HG02840 (cell line): ENCODE measurements around the gene LRRC1.

ENCODE experiments used
- ATAC-seq: cut with Tn5 transposase; IDR thresholded peaks from one replicate; pipeline ENCODE4 v1.9.1; 2021; ENCODE audit warnings: mild to moderate bottlenecking, moderate library complexity, moderate number of reproducible peaks; ENCODE audit not compliant: unreplicated experiment, low FRiP score

Gene LRRC1

GRCh38 chr6:53813096-53813495 is 18.3 kb downstream of the LRRC1 start:
- ATAC-seq, result no peak

DNA sequence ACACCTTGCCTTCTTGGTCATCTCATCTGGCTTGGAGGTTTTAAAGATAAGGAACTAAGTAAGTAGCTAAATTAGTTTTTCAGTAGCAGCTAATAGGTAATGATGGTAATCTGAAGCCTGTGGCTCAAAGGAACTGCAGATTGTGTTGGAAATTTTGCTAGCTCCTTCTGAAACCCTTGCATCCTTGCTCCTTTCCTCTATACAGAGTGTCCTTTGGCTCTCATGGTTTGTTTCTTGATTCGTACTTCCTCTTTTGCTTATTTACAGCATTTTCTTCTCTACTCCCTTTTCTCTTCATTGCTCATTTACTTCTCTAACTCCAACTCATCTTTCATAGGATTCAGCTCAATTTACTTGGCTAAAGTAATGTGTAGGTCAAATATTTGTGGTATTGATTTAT is 19.0 kb downstream of the LRRC1 start:
- no peak for ATAC-seq

- no peak for ATAC-seq
Measured at GRCh38 chr6:53814353-53814752, 19.5 kb downstream of the LRRC1 start.

DNA sequence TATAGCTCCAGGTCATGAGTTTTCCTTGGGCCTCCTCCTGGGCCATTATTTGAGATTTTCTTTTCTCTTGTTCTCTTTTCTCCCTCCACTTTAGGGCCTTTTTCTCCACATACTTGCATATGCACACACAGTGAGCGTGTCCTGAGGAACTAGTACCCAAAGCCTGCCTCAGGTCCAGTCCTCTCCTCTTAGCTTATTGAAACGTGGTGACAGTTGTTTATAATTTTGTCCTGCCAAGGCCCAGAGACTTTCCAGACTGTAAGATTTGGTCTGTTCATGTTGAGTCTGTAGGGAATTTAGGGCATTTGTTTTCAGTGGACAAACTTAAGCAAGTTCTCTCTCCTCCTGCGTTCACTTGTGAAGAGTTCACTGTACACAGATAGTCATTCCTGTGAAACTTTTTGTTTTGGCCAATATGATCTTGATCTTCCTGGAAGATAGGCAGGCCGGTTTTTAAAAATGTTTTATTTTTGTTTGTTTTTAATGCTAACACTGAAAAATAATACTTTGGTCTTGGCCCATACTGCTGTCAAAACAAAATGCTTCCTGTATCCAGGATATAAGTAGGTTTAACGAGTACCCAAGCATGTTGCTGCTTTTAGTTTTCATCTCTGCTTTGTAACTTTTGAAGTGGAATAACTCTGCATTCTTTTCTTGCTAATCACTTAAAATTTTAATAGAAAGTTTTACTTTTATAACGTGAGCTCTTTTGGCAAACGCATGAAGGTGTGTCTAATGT is 20.7 kb downstream of the LRRC1 start:
- ATAC-seq, result no peak

DNA sequence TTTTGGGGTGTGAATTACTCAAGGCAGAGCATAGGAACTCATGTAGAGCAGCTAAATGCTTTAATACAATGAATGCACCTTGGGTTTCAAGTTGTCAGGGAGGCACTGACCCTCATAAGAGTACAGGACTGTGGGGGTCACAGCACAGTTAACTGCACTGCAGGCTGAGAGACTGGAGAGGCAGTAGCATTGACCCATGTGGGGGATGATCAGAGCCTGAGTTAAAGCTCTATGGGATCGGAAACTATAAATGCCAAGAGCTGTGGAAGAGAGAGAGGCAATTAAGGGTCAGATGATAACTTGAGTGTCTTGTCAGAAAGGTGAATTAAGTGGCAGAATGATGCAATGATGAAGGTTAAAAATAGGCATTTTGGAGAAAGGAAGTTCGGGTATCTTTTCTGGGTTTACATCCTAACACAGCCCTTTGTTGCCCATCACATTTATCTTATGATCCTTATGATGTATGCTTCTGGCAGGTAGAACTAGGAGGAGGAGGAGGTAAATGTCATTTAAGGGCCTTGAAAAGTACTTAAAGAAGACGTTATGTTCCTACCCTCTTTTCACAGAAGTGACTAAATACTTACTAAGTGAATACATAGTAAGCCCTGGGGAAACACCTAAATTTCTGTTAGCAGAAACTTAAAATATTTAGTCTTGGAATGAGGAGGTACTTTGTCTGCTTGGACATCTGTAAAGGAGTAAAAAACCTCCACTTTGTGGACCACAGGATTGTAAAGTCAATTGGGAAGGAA is 24.2 kb downstream of the LRRC1 start:
- ATAC-seq, result no peak

DNA sequence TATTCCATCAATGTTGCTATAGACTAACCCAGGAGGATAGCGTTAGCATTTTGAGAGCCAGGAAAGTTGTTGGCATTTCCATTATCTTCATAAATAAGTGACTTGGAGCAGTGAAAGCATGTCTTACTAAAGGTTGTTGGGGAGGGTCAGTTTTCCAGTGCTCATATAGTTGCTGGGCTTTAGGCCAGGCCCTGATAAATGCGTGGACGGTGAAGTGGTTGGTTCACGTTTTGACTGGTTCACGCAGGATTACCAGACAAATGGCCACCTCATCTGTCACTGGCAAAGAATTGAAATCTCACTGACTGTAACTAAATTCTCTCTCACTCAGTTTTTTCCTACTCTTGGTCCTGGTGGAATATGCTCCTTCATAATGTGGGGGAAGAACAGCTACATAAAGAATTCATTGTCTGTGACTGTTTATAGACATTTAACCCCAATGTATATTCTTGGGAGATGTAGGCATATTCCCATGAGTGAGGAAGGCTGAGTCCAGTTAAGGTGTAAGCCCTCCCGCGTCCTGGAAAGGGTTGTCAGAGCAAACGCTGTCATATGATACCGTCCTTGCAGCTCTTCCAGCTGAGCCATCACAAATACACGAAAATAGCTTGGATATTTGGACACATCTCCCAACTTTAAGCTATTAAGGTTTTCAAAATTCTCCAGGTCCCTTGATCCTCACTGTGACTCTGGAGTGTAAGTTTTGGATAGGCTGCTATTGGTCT is 27.8 kb downstream of the LRRC1 start:
- no peak for ATAC-seq

GRCh38 chr6:53824714-53825113 is 29.9 kb downstream of the LRRC1 start:
- ATAC-seq, result no peak

DNA sequence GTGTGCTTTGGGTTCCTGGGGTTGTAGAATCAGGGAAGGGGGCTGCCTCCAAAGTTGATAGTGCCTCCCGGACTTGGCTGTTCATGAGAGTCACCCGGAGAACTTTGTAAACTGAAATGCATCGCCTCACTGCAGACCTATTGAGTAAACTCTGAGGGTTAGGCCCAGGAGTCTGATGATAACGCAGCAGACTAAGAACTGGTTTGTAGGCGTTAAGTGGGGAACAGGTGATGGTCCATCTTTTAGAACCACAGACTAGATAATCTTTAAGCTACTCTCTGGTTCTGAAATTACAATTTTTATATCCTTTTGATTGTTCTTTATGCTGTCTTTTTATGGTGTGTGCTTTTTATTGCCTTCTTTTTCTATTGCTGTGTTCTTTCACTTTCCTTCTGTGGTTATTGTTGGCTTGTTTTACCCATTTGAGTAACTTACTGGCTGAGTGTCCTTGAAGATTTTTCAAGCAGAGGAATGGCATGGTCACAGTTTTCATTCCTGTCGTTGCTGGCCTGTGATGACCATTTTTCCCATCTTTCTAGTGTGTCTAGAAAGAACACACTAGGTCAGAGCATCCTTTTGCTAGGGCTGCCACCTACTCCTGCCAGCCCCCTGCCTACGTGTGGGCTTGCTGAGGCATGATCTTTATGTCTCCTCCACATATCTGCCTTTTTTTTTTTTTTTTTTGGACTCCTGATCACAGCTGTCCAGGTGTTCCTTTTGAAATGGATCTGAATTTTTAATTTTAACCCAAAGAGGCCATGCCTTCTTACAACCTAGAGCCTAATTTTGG is 30.9 kb downstream of the LRRC1 start:
- no peak for ATAC-seq

- no peak for ATAC-seq
Measured at GRCh38 chr6:53827531-53827930, 32.7 kb downstream of the LRRC1 start.

GRCh38 chr6:53828215-53828614 is 33.4 kb downstream of the LRRC1 start:
- no peak for ATAC-seq

DNA sequence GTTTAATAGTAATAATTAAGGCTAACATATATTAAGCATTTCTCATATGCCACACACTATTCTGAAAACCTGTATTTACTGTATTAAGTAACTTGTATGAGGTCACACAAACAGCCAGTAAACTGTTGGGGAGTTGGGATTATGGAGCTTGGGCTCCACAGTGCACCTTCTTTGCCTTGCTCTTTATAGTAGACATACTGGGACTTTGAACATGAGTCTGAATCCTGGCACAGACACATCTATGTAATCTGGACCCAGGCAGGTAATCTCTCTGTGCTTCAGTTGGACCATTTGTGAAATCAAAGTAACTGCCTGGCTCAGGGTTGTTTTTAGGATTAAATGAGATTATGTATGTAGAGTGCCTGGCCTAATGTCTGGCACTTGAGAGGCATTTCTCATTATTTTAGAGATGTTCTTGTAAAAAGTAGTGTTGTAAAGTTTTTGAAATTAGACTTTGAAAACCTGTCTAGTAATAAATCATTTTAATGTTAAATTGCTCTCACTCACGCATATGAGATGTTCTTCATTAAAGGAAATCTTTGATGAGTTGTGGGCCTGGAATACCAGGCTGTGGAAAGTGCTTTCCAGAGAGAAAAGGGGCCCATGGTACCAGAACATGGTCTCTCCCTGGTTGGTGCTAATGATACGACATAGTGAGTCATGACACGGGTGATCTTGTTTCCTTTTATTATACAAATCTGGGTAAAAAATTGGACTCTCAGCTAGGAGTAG is 34.3 kb downstream of the LRRC1 start:
- ATAC-seq, result no peak

GRCh38 chr6:53829698-53830221 is 35.0 kb downstream of the LRRC1 start:
- ATAC-seq, result no peak

- no peak for ATAC-seq
Measured at GRCh38 chr6:53830366-53830765, 35.6 kb downstream of the LRRC1 start.

- ATAC-seq, result no peak
Measured at GRCh38 chr6:53831081-53831869, 36.5 kb downstream of the LRRC1 start.

GRCh38 chr6:53831936-53832660 is 37.3 kb downstream of the LRRC1 start:
- ATAC-seq, result no peak

- ATAC-seq, result no peak
Measured at GRCh38 chr6:53833155-53833554, 38.4 kb downstream of the LRRC1 start.

DNA sequence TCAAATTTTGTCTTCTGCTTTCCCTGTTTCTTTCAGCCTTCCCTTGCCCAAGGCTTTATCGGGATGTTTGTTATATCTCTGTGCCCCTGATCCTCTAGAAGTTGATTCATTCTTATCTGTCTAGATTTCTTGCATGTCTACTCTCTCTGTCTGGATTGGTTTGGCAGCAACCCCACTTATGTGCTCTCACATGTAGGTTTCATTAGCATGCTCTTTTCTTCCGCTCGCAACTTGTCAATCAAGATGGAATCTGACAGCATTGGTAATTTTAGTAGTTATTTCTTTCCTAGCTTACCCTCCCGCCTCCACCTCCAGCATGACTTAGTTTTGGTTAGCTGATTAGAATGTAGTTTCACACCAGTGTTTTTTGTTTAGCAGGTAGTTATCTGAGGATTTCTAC is 39.3 kb downstream of the LRRC1 start:
- ATAC-seq, result no peak
